GM13976 (cell line): Measurements from ENCODE around the gene FAM83F.

Experiments
- DNase-seq: peaks from one replicate; pipeline ENCODE4 v3.0.0; 2012; ENCODE audit warnings: low spot score
- CTCF ChIP-seq: IDR thresholded peaks from 2 replicates; pipeline ENCODE4 v1.5.1; 2012; ENCODE audit warnings: borderline replicate concordance, mild to moderate bottlenecking; ENCODE audit not compliant: insufficient read depth; ENCODE audit errors: extremely low read depth, missing control alignments, control extremely low read depth
- in situ Hi-C: fragments of 300-500 bp; cut with MboI; formaldehyde crosslinking; loops from one replicate; pipeline ENCODE4 v1.12.0; 2022; ENCODE audit warnings: low sequenced_read_pairs, mixed read lengths, inconsistent platforms; ENCODE audit not compliant: unreplicated experiment

Gene FAM83F

DNA sequence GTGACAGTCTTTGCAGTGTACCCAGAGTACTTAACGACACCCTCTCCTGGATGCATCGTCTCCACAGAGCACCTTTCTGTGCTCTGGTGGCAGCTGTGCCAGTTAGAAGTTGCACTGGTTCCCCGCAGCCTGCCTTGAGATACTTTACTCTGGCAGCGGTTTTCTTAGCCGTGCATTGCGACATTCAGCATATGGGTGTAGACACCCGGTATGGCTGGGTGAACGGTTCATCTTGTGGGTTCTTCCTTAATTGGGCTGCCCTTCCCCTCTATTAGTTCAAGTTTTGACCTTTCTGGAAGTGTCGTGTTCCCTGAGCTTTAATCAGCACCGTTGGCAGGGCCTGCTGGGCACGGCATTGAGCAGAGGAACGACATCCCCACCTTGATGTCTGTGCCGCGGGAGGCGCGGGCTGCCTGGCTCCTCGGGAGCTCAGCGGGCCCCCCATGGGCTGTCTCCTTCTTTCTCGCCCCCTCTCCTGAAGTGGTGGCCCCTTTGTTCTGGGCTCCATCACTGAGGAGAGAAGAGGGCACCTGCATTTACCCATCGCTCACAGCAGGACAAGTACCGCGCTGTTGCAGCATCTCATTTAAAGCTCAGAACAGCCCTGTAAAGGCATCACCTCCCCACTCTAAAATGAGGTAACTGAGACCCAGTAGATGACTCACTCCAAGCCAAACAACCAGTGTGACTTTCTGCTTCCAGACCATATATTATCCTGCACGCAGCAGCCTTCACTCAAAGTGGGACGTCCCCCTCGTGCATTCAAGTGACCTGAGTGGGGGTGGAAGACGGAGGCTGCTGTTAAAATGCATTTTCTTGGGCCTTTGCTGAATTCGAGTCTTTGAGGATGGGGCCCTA is 13.3 kb downstream of the FAM83F start:
- in situ Hi-C loops = no loop called here
- DNase-seq = no peak

DNA sequence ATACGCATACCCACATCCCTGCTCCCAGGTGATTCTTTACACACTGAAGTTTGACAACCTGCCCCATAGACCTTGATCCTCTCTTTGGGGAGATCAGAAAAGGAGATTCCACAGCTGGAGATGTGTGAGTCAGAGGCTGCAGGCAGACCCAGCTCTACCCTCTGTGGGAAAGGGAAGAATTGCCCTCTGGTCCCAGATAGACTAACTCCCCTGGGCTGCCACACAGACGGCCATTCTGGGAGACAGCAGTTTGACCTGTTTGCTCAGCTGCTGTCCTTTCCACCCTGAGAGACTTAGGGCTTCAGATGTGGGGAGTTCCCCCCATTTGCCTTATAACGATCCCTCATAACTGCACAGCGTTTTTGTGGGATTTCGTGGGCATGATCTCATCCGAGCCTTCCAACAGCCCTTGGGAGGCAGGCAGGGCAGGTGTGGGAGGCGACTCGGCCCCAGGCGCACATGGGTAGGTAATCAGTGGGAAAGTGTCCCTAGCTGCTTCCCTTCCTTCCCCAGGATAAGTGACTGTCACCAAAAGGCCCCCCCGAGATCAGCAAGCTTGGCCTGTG is 14.1 kb downstream of the FAM83F start:
- no peak for TF ChIP-seq CTCF
- in situ Hi-C loops = no loop called here
- no peak for DNase-seq

More for the DNA sequence above, 13.3 kb downstream of the FAM83F start:
- no peak for TF ChIP-seq CTCF

- in situ Hi-C loops = no loop called here
- no peak for DNase-seq
- no peak for TF ChIP-seq CTCF
Measured at GRCh38 chr22:40009292-40009774, 14.6 kb downstream of the FAM83F start.

DNA sequence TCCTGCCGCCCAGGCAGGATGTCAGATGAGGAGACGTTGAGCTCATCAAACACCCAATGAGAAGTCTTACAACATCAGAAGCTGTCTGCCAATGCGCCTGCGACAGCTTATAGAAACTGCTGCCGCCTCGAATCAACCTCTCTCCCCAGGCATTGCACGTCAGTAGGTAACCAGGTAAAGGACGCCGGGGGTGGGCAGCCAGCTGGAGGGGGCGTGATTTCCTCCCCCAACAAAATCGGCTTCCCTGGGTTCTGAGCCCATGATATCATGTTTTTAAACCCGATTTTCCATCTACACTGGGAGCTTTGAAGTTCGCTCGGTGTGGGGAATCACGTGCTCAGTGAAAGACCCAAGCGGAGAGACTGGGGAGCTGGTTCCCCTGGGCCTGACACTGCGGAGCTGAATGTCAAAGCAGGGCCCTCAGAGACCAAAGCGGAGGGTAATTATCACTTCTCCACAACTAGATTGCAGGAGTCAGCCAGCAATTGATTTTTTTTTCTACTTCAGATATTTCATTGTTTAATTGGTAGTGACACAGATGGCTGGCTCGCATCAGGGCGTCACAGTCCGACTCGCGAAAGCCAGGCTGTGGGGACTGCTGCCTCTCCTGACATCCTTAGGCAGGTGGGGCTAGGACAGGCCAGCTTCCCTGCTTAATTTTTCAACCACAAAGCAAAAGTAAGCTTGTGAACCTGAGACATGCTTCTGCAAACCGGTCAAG is 15.4 kb downstream of the FAM83F start:
- no peak for DNase-seq
- in situ Hi-C loops = no loop called here
- no peak for TF ChIP-seq CTCF

- in situ Hi-C loops = no loop called here
- no peak for DNase-seq
- no peak for TF ChIP-seq CTCF
Measured at GRCh38 chr22:40010746-40011145, 16.0 kb downstream of the FAM83F start.

- no peak for TF ChIP-seq CTCF
- in situ Hi-C loops = no loop called here
- no peak for DNase-seq
Measured at GRCh38 chr22:40014667-40015248, 20.0 kb downstream of the FAM83F start.
